Measurements from ENCODE around the gene ELAVL3. TPM values are rescaled to one million over a fixed set of nuclear protein-coding genes. Genes with fewer than 3 reads are reported as not detected.
A peak's percentile ranks its signal among the peaks of the same experiment; 100 is the strongest.

The ELAVL3 gene
- total RNA-seq, 1 experiment from 2014 or later: 1.2 TPM

- Histone ChIP-seq H3K27me3 (ENCODE audit: insufficient read depth, low read length) (no peaks in the 10 kb centered on the region; the same call in 1 of the 2 replicates), H4K20me1 (ENCODE audit: control insufficient read depth, insufficient read depth, insufficient read length) (no peaks in the 10 kb centered on the region), H4K5ac (ENCODE audit: insufficient read length, low read depth, low read length) (no peak overlapping the region), H3K56ac (ENCODE audit: insufficient read length, low read depth, low read length) (no peak overlapping the region), H3K23me2 (ENCODE audit: insufficient read length, low read depth, low read length, poor library complexity, severe bottlenecking) (peaks cover 8% of the 10 kb centered on the region), H2BK120ac (ENCODE audit: low read depth, low read length, poor library complexity, severe bottlenecking) (no peak overlapping the region), H2BK12ac (ENCODE audit: insufficient read length, low read depth, low read length) (no peak overlapping the region), H3K9ac (ENCODE audit: extremely low read depth, insufficient read length, low read length) (no peak overlapping the region), H3K4me2 (ENCODE audit: insufficient read depth, insufficient read length, low read length) (no peak overlapping the region), H3K4ac (ENCODE audit: low read depth, low read length) (no peak overlapping the region), H4K91ac (ENCODE audit: insufficient read length, low read depth, low read length) (no peak overlapping the region), H3K79me1 (ENCODE audit: insufficient read depth, low read depth, low read length, poor library complexity, severe bottlenecking) (no peaks in the 10 kb centered on the region), H2BK15ac (ENCODE audit: low read depth, low read length) (no peak overlapping the region), H2AK5ac (ENCODE audit: insufficient read length, low read length) (no peak overlapping the region), H2BK5ac (ENCODE audit: insufficient read length, low read length) (no peak overlapping the region), H3K79me2 (ENCODE audit: insufficient read depth, low read length) (no peaks in the 10 kb centered on the region), H3K18ac (ENCODE audit: insufficient read length, low read depth, low read length) (no peak overlapping the region), H3K27ac (ENCODE audit: insufficient read length, low read depth, low read length) (no peak overlapping the region), H3K14ac (ENCODE audit: insufficient read depth, low read length) (no peak overlapping the region), H3T11ph (ENCODE audit: low read length) (no peak overlapping the region), H2BK20ac (ENCODE audit: low read depth, low read length, poor library complexity, severe bottlenecking) (no peak overlapping the region), H2AFZ (ENCODE audit: low read length) (no peak overlapping the region), H3K4me1 (ENCODE audit: insufficient read depth, low read length) (no peaks in the 10 kb centered on the region), H4K8ac (replicated peaks; ENCODE audit: insufficient read length, low read depth, low read length) (no peak overlapping the region), H3K23ac (ENCODE audit: insufficient read length, low read depth, low read length) (no peak overlapping the region), H3K9me3 (ENCODE audit: control insufficient read depth, low read depth, low read length) (no peaks in the 10 kb centered on the region)
- no peaks in the 10 kb centered on the region; a peak in 1 of 5 replicates for H3K9me3 Mint-ChIP-seq
- no CpG with 5 or more reads among the region's 19 CpGs for WGBS (ENCODE audit: extremely low coverage, insufficient read length, low lambda C conversion rate)
- no peak for DNase-seq
- H3K27ac Mint-ChIP-seq: peak overlapping the region in 2 of 3 experiments; percentile 52 to 62; a peak in 1 of 7 replicates
- TF ChIP-seq CTCF (conservative IDR thresholded peaks at IDR 0.05): no peak
- H3K36me3 Mint-ChIP-seq (ENCODE audit: insufficient read depth in 1 of 3, low read depth in 3 of 3): no peaks in the 10 kb centered on the region
- peaks cover 8 to 14% of the 10 kb centered on the region in 2 experiments for H3K4me1 Mint-ChIP-seq
- no peak overlapping the region for H3K4me3 Mint-ChIP-seq
- H3K27me3 Mint-ChIP-seq (ENCODE audit: low read depth): peaks cover 16% of the 10 kb centered on the region
Measured at GRCh38 chr19:11426656-11427055, 54.2 kb downstream of the ELAVL3 start.
